ENCODE results near the gene F2RL2.

Gene F2RL2

GRCh38 chr5:76590027-76590426 is 33.2 kb downstream of the F2RL2 start:
- Histone ChIP-seq H3K9me2 (replicated peaks; ENCODE audit: control insufficient read depth, low read length) (no peaks in the 10 kb centered on the region), H3K36me3 (ENCODE audit: control insufficient read depth, low read length) (peaks cover 12% of the 10 kb centered on the region; the same call in 1 of the 2 replicates), H3K9me3 (ENCODE audit: control insufficient read depth, insufficient read depth, low read length) (no peaks in the 10 kb centered on the region), H3K4me2 (ENCODE audit: low read length) (no peak overlapping the region), H4K20me1 (ENCODE audit: control insufficient read depth, insufficient read depth, low read depth, low read length) (no peaks in the 10 kb centered on the region), H3K4me3 (ENCODE audit: low read length) (no peak overlapping the region), H3F3A (ENCODE audit: control insufficient read depth, insufficient read depth) (no peaks in the 10 kb centered on the region), H3K79me2 (ENCODE audit: control insufficient read depth, low read length) (no peaks in the 10 kb centered on the region), H3K27ac (ENCODE audit: low read depth, low read length) (no peak overlapping the region), H3K4me1 (ENCODE audit: control insufficient read depth, low read length) (no peaks in the 10 kb centered on the region), H3K27me3 (ENCODE audit: control insufficient read depth, low read length) (no peaks in the 10 kb centered on the region)
- TF ChIP-seq CTCF (IDR thresholded peaks at IDR 0.05; ENCODE audit: low read depth, low read length, poor library complexity, severe bottlenecking) = no peak
- TF ChIP-seq EZH2phosphoT487 (IDR thresholded peaks at IDR 0.05; ENCODE audit: borderline replicate concordance, low read length) = no peak

- no peak for TF ChIP-seq EZH2phosphoT487 (IDR thresholded peaks at IDR 0.05; ENCODE audit: borderline replicate concordance, low read length)
- no peak for TF ChIP-seq CTCF (IDR thresholded peaks at IDR 0.05; ENCODE audit: low read depth, low read length, poor library complexity, severe bottlenecking)
- Histone ChIP-seq H3K4me2 (ENCODE audit: low read length) (no peak overlapping the region), H3K4me1 (ENCODE audit: control insufficient read depth, low read length) (peaks cover 17% of the 10 kb centered on the region), H3K9me3 (ENCODE audit: control insufficient read depth, insufficient read depth, low read length) (no peaks in the 10 kb centered on the region), H3K9me2 (replicated peaks; ENCODE audit: control insufficient read depth, low read length) (no peaks in the 10 kb centered on the region), H3K4me3 (ENCODE audit: low read length) (no peak overlapping the region), H3K36me3 (ENCODE audit: control insufficient read depth, low read length) (peaks cover 4% of the 10 kb centered on the region; the same call in 1 of the 2 replicates), H3K79me2 (ENCODE audit: control insufficient read depth, low read length) (no peaks in the 10 kb centered on the region), H4K20me1 (ENCODE audit: control insufficient read depth, insufficient read depth, low read depth, low read length) (no peaks in the 10 kb centered on the region), H3F3A (ENCODE audit: control insufficient read depth, insufficient read depth) (peaks cover 3% of the 10 kb centered on the region; the same call in 1 of the 2 replicates), H3K27ac (ENCODE audit: low read depth, low read length) (no peak overlapping the region), H3K27me3 (ENCODE audit: control insufficient read depth, low read length) (no peaks in the 10 kb centered on the region)
These were observed 36.7 kb downstream of the F2RL2 start for GRCh38 chr5:76586531-76586930.

- Histone ChIP-seq H4K20me1 (ENCODE audit: control insufficient read depth, insufficient read depth, low read depth, low read length) (no peaks in the 10 kb centered on the region), H3K27me3 (ENCODE audit: control insufficient read depth, low read length) (no peaks in the 10 kb centered on the region), H3F3A (ENCODE audit: control insufficient read depth, insufficient read depth) (peaks cover 3% of the 10 kb centered on the region; the same call in 1 of the 2 replicates), H3K4me3 (ENCODE audit: low read length) (no peak overlapping the region), H3K4me1 (ENCODE audit: control insufficient read depth, low read length) (peaks cover 19% of the 10 kb centered on the region), H3K9me2 (replicated peaks; ENCODE audit: control insufficient read depth, low read length) (no peaks in the 10 kb centered on the region), H3K4me2 (ENCODE audit: low read length) (no peak overlapping the region), H3K79me2 (ENCODE audit: control insufficient read depth, low read length) (no peaks in the 10 kb centered on the region), H3K36me3 (ENCODE audit: control insufficient read depth, low read length) (peaks cover 4% of the 10 kb centered on the region; the same call in 1 of the 2 replicates), H3K27ac (ENCODE audit: low read depth, low read length) (no peak overlapping the region), H3K9me3 (ENCODE audit: control insufficient read depth, insufficient read depth, low read length) (no peaks in the 10 kb centered on the region)
- TF ChIP-seq EZH2phosphoT487 (IDR thresholded peaks at IDR 0.05; ENCODE audit: borderline replicate concordance, low read length) (no peak), CTCF (IDR thresholded peaks at IDR 0.05; ENCODE audit: low read depth, low read length, poor library complexity, severe bottlenecking) (no peak)
These were observed 37.4 kb downstream of the F2RL2 start for GRCh38 chr5:76585783-76586217.
